ENCODE measurements around the gene VANGL1. TPM values are rescaled to one million over a fixed set of nuclear protein-coding genes. Genes with fewer than 3 reads are reported as not detected.
A peak's percentile ranks its signal among the peaks of the same experiment; 100 is the strongest.

The VANGL1 gene
- total and polyA plus RNA-seq, 2 of the 4 experiments (the other 2 are of a cell fraction), result 6.1 to 6.7 TPM

DNA sequence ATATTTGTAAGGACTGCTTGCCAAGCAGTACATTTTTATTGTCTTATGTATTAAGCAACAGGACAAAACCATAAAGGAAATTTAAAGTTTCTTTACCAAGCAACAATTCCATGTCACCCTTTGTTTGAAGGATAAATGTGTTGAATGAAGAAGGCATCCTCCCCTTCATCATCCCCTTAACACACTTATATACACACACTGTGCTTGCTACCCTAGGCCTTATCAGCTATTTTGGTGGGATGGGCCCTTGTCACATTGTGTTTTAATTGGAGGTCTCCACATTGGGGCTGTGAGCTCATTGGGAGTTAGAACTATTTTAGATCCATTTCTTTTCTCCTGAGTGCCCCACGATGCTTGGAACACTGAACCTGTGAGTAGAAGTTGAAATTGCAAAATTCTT, 1.9 kb downstream of the VANGL1 start:
- Histone ChIP-seq H2AFZ (replicated peaks; ENCODE audit: low read length, poor library complexity) (no peak overlapping the region), H3K79me1 (ENCODE audit: low read depth in 1 of 2, low read length in 2 of 2) (peaks cover 30 to 38% of the 10 kb centered on the region in 2 experiments), H2BK120ac (ENCODE audit: low read depth, low read length) (no peak overlapping the region), H3K27ac (ENCODE audit: insufficient read depth, low read length) (no peak overlapping the region), H3K56ac (ENCODE audit: extremely low read depth, insufficient read depth, low read length) (no peak overlapping the region), H2BK15ac (ENCODE audit: low read depth, low read length) (no peak overlapping the region), H3K4me1 (ENCODE audit: control insufficient read depth, insufficient read depth, low read length) (no peaks in the 10 kb centered on the region), H3K4ac (ENCODE audit: low read depth, low read length) (no peak overlapping the region), H3K9me1 (ENCODE audit: insufficient read depth, low read length) (peaks cover 3% of the 10 kb centered on the region), H3K36me3 (ENCODE audit: control insufficient read depth, insufficient read depth, low read length) (no peaks in the 10 kb centered on the region), H2AK5ac (ENCODE audit: low read depth, low read length) (no peak overlapping the region), H3K9me3 (ENCODE audit: control insufficient read depth, insufficient read depth, low read length) (peaks cover 4% of the 10 kb centered on the region; the same call in 1 of the 2 replicates), H3K9ac (ENCODE audit: low read depth, low read length) (no peak overlapping the region), H2BK5ac (ENCODE audit: low read depth, low read length, poor library complexity, severe bottlenecking) (no peak overlapping the region), H3K23ac (ENCODE audit: low read depth, low read length) (peak overlapping the region; percentile 57; the same call in 1 of the 2 replicates), H4K5ac (ENCODE audit: low read depth, low read length) (no peak overlapping the region), H3K14ac (replicated peaks; ENCODE audit: low read depth, low read length) (no peak overlapping the region), H3K27me3 (ENCODE audit: control insufficient read depth, insufficient read depth, low read length) (no peaks in the 10 kb centered on the region; the same call in 1 of the 2 replicates), H3K4me2 (ENCODE audit: low read depth, low read length) (no peak overlapping the region), H3K18ac (ENCODE audit: low read depth, low read length) (no peak overlapping the region), H4K20me1 (ENCODE audit: insufficient read depth, low read length) (peaks cover 6% of the 10 kb centered on the region; the same call in 1 of the 2 replicates), H4K91ac (ENCODE audit: insufficient read depth, low read depth, low read length) (no peak overlapping the region), H3K4me3 (ENCODE audit: insufficient read depth, low read depth, low read length) (no peak overlapping the region), H2AK9ac (replicated peaks; ENCODE audit: low read depth, low read length, poor library complexity) (no peak overlapping the region), H2BK20ac (ENCODE audit: low read depth, low read length) (no peak overlapping the region), H4K8ac (ENCODE audit: low read depth in 2 of 2, low read length in 2 of 2) (no peak overlapping the region)
- intact Hi-C loops (cut with micrococcal nuclease), result loop anchor here (5.0 kb wide), 1 partner anchor 64 kb away; no protein-coding TSS in a partner anchor
- ChIA-PET POLR2A (ENCODE audit: unreplicated experiment) (no interaction called here), CTCF (interaction anchor here (1.1 kb wide), 2 partner anchors 63 to 121 kb away, joined by 3 to 4 read pairs; no protein-coding TSS in a partner anchor)
- ATAC-seq (ENCODE audit: low read depth), result no peak
- DNase-seq, result no peak
- in situ Hi-C loops (cut with MboI; ENCODE audit: low sequenced_read_pairs), result no loop called here
- dilution Hi-C loops (cut with HindIII; ENCODE audit: low sequenced_read_pairs, unreplicated experiment), result no loop called here
- no TSS peak for BruUV-seq (replicated peaks)
- TF ChIP-seq FOS (IDR thresholded peaks at IDR 0.05; ENCODE audit: low read depth, low read length) (no peak), RAD21 (IDR thresholded peaks at IDR 0.05; ENCODE audit: low read length) (no peak), BHLHE40 (IDR thresholded peaks at IDR 0.05; ENCODE audit: low read depth, low read length) (no peak), SMC3 (IDR thresholded peaks at IDR 0.05; ENCODE audit: low read depth, low read length) (no peak), NFE2L2 (IDR thresholded peaks at IDR 0.05; ENCODE audit: low read depth, low read length) (no peak), CHD1 (IDR thresholded peaks at IDR 0.05; ENCODE audit: low read depth, low read length) (no peak), MAZ (IDR thresholded peaks at IDR 0.05; ENCODE audit: borderline replicate concordance, low read depth, low read length) (no peak), MXI1 (IDR thresholded peaks at IDR 0.05; ENCODE audit: borderline replicate concordance, low read depth, low read length) (no peak)
- TF ChIP-seq, protein P1, sequence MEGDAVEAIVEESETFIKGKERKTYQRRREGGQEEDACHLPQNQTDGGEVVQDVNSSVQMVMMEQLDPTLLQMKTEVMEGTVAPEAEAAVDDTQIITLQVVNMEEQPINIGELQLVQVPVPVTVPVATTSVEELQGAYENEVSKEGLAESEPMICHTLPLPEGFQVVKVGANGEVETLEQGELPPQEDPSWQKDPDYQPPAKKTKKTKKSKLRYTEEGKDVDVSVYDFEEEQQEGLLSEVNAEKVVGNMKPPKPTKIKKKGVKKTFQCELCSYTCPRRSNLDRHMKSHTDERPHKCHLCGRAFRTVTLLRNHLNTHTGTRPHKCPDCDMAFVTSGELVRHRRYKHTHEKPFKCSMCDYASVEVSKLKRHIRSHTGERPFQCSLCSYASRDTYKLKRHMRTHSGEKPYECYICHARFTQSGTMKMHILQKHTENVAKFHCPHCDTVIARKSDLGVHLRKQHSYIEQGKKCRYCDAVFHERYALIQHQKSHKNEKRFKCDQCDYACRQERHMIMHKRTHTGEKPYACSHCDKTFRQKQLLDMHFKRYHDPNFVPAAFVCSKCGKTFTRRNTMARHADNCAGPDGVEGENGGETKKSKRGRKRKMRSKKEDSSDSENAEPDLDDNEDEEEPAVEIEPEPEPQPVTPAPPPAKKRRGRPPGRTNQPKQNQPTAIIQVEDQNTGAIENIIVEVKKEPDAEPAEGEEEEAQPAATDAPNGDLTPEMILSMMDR (conservative IDR thresholded peaks at IDR 0.05; ENCODE audit: low read depth, low read length), result no peak
- TF ChIP-seq, protein P2, sequence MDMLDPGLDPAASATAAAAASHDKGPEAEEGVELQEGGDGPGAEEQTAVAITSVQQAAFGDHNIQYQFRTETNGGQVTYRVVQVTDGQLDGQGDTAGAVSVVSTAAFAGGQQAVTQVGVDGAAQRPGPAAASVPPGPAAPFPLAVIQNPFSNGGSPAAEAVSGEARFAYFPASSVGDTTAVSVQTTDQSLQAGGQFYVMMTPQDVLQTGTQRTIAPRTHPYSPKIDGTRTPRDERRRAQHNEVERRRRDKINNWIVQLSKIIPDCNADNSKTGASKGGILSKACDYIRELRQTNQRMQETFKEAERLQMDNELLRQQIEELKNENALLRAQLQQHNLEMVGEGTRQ (IDR thresholded peaks at IDR 0.05; ENCODE audit: low read depth, low read length), result no peak
- no CpG with 5 or more reads among the region's 1 CpG for WGBS, 2 experiments (ENCODE audit: extremely low coverage in 2 of 2, insufficient read length in 1 of 2)
